Progenitor cell of endocrine pancreas (in vitro differentiated cells): ENCODE results near the gene FAM169A. TPM values are rescaled to one million over a fixed set of nuclear protein-coding genes. Genes with fewer than 3 reads are reported as not detected.
A peak's percentile ranks its signal among the peaks of the same experiment; 100 is the strongest.

Experiments
- DNase-seq: peaks from one replicate; pipeline ENCODE4 v3.0.0; 2021; ENCODE audit warnings: low spot score; ENCODE audit not compliant: unreplicated experiment
- H3K27ac Mint-ChIP-seq: 2 replicates; pipeline ENCODE4 v1.8.0; 2021; ENCODE audit warnings: mild to moderate bottlenecking, moderate library complexity, mixed read lengths
- H3K27me3 Mint-ChIP-seq: 2 replicates; pipeline ENCODE4 v1.8.0; 2021; ENCODE audit warnings: mixed read lengths
- H3K36me3 Mint-ChIP-seq: 2 replicates; pipeline ENCODE4 v1.8.0; 2022; ENCODE audit warnings: mixed read lengths; ENCODE audit not compliant: insufficient read depth
- H3K4me1 Mint-ChIP-seq: 2 replicates; pipeline ENCODE4 v1.8.0; 2021; ENCODE audit warnings: low read depth, mixed read lengths
- H3K4me3 Mint-ChIP-seq: 2 replicates; pipeline ENCODE4 v1.8.0; 2021; ENCODE audit warnings: low read depth, mild to moderate bottlenecking, moderate library complexity, mixed read lengths
- H3K9me3 Mint-ChIP-seq: 2 replicates; pipeline ENCODE4 v1.8.0; 2021; ENCODE audit warnings: low read depth, mixed read lengths
- total RNA-seq: library from RNA; stranded (reverse); gene quantifications from 2 replicates; pipeline ENCODE4 v1.2.1, GENCODE V29; 2021
- TF ChIP-seq, protein P1 (sequence below): fragments of 200-600 bp; sonication (generic); IDR thresholded peaks from one replicate; pipeline ENCODE4 v1.5.0; 2021; ENCODE audit warnings: antibody characterized with exemption, mild to moderate bottlenecking; ENCODE audit not compliant: unreplicated experiment

FAM169A gene
- total RNA-seq, 1 donor from 2014 or later: 32.4 TPM

DNA sequence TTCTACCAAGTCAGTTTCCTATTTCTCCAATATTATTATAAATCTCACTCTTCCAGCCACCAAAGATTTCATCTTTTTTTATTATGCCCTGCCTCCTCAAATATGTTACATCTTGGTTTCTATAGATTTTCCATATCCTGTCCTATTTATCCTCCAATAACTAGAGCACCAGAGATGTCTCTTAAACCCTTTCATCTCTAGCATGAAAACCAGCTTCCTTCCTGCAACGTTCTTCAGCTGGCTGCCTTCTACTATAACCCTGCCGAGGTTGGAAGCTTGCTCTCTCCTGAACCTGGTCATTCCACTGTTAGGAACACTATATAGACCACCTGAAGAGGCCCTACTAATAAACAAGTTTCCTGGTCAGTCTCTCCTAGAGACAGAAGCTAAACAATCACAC lies 27.9 kb downstream of the FAM169A start:
- Mint-ChIP-seq H3K27ac (peak overlapping the region; percentile 7), H3K27me3 (no peaks in the 10 kb centered on the region), H3K4me3 (no peak overlapping the region), H3K9me3 (no peaks in the 10 kb centered on the region), H3K4me1 (peaks cover 19% of the 10 kb centered on the region), H3K36me3 (peaks cover 10% of the 10 kb centered on the region)
- DNase-seq: no peak
- TF ChIP-seq, protein P1, sequence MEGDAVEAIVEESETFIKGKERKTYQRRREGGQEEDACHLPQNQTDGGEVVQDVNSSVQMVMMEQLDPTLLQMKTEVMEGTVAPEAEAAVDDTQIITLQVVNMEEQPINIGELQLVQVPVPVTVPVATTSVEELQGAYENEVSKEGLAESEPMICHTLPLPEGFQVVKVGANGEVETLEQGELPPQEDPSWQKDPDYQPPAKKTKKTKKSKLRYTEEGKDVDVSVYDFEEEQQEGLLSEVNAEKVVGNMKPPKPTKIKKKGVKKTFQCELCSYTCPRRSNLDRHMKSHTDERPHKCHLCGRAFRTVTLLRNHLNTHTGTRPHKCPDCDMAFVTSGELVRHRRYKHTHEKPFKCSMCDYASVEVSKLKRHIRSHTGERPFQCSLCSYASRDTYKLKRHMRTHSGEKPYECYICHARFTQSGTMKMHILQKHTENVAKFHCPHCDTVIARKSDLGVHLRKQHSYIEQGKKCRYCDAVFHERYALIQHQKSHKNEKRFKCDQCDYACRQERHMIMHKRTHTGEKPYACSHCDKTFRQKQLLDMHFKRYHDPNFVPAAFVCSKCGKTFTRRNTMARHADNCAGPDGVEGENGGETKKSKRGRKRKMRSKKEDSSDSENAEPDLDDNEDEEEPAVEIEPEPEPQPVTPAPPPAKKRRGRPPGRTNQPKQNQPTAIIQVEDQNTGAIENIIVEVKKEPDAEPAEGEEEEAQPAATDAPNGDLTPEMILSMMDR: no peak

DNA sequence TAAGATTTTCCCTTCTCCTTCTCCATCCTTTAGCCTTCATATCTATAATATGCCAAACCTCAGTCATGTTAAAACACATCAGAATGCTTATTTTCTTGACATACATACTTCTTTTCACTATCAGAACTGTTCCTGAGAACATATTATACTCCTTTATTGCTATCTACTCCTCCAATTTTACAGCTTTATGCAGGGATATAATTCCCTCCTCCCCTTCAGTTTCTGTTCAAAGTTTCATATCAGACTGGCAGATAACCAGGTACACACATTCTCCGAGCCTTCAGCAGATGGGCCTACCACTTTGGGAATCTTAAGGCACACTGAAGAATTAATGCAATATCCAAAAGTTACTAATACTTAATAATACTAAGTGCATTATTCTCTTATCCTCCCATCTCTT lies 29.1 kb downstream of the FAM169A start:
- peaks cover 10% of the 10 kb centered on the region for H3K36me3 Mint-ChIP-seq
- TF ChIP-seq, protein P1: no peak

DNA sequence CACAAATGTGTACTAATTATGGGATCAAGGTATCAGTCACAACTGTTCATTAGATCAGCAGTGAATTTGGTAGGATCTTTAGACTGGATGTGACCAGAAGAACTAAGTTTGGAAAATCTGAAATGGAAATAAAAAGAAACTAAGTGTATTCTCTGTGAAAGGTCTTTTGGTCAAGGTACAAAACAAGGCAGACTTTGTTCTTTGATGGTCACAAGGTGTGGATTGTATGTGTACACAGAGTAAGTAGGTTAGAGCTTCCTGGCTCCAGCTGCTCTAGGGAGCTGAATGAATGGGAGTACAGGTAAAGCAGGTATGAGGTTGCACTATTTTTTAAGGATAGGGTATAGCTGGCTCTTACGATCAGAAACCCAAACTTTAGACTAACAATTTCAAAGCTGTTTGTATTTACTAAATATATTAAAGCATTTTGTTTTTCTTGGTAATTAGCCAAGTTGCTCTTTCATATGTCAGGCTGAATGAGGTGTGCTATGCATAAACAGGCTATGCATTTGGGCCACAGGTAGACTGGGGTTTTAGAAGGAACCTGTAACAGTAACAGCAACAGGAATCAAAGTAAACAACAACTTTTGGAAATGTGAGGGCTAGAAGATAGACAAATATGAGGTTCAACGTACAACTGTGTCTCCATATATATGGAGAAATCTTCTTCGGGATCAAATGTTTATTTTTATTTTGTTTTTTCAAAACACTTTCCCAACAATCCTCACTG lies 32.5 kb downstream of the FAM169A start:
- TF ChIP-seq, protein P1: no peak
- H3K27me3 Mint-ChIP-seq: no peaks in the 10 kb centered on the region
- peaks cover 26% of the 10 kb centered on the region for H3K4me1 Mint-ChIP-seq
- H3K27ac Mint-ChIP-seq: peak overlapping the region; percentile 87
- no peak for DNase-seq
- H3K36me3 Mint-ChIP-seq: peaks cover 14% of the 10 kb centered on the region
- H3K4me3 Mint-ChIP-seq: no peak overlapping the region
- H3K9me3 Mint-ChIP-seq: no peaks in the 10 kb centered on the region

More for the DNA sequence above, 29.1 kb downstream of the FAM169A start:
- no peak for DNase-seq
- H3K4me1 Mint-ChIP-seq: peaks cover 26% of the 10 kb centered on the region
- H3K4me3 Mint-ChIP-seq: no peak overlapping the region
- H3K9me3 Mint-ChIP-seq: no peaks in the 10 kb centered on the region
- H3K27ac Mint-ChIP-seq: peak overlapping the region; percentile 17
- no peaks in the 10 kb centered on the region for H3K27me3 Mint-ChIP-seq

DNA sequence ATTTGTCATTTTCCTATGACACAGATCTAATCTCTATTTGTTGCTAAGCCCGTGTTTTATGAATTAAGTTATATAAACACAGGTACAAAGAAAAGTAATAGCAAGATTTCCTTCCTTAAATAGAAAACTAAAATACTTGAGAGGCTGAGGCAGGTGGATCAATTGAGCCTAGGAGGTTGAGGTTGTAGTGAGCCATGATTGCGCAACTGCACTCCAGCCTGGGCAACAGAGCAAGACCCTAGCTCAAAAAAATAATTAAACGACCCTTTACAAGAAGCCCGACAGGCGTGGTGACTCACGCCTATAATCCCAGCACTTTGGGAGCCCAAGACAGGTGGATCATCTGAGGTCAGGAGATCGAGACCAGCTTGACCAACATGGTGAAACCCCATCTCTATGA lies 36.8 kb downstream of the FAM169A start:
- no peak overlapping the region for H3K27ac Mint-ChIP-seq
- TF ChIP-seq, protein P1: no peak
- no peak overlapping the region for H3K4me3 Mint-ChIP-seq
- H3K4me1 Mint-ChIP-seq: peaks cover 18% of the 10 kb centered on the region
- no peak for DNase-seq
- no peaks in the 10 kb centered on the region for H3K9me3 Mint-ChIP-seq
- no peaks in the 10 kb centered on the region for H3K27me3 Mint-ChIP-seq
- H3K36me3 Mint-ChIP-seq: peaks cover 4% of the 10 kb centered on the region

DNA sequence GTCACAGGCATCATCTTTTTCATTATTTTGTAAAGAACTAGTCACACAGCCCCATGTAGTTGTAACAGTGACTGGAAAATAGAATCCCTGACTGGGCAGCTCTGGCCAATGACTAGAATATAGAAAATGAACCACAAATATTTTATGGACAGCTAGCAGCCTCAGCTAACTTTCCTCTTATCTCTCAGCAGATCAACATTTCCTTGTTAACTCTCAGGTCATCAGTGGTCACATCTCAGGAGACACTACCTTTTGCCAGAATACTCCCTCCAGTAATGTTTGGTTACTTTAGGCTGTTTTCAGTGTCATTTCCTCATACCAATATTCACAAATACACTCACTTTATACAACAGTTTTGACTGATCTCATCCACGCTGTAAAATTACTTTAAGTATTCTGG lies 43.9 kb downstream of the FAM169A start:
- TF ChIP-seq, protein P1: no peak
- DNase-seq: no peak
- no peaks in the 10 kb centered on the region for H3K4me1 Mint-ChIP-seq
- H3K27ac Mint-ChIP-seq: no peak overlapping the region
- no peaks in the 10 kb centered on the region for H3K9me3 Mint-ChIP-seq
- no peak overlapping the region for H3K4me3 Mint-ChIP-seq
- H3K27me3 Mint-ChIP-seq: no peaks in the 10 kb centered on the region
- H3K36me3 Mint-ChIP-seq: no peaks in the 10 kb centered on the region
